Panc1 (cell line): ENCODE results near the gene ZBTB48.

ENCODE experiments used
- POLR2AphosphoS5 ChIP-seq: IDR thresholded peaks from 2 replicates; pipeline ENCODE4 v1.6.1; 2012; ENCODE audit warnings: mild to moderate bottlenecking, low read depth, low read length, moderate library complexity
- SIN3A ChIP-seq: IDR thresholded peaks from 2 replicates; pipeline ENCODE4 v1.6.1; 2012; ENCODE audit warnings: low read depth, mild to moderate bottlenecking, low read length, moderate library complexity, borderline replicate concordance; ENCODE audit not compliant: insufficient read depth
- TF ChIP-seq, protein P1 (sequence below): fragments of 450-650 bp; IDR thresholded peaks from 2 replicates; pipeline ENCODE4 v1.5.1; 2017; ENCODE audit warnings: mild to moderate bottlenecking
- TF ChIP-seq, protein P2 (sequence below), 2 experiments: IDR thresholded peaks; 2 replicates each; pipeline ENCODE4 v1.6.1; 2011 to 2012; ENCODE audit warnings: low read depth in 2 of 2, control low read depth in 1 of 2, low read length in 1 of 2, mild to moderate bottlenecking in 1 of 2, moderate library complexity in 1 of 2; ENCODE audit not compliant: insufficient read depth in 1 of 2

DNA sequence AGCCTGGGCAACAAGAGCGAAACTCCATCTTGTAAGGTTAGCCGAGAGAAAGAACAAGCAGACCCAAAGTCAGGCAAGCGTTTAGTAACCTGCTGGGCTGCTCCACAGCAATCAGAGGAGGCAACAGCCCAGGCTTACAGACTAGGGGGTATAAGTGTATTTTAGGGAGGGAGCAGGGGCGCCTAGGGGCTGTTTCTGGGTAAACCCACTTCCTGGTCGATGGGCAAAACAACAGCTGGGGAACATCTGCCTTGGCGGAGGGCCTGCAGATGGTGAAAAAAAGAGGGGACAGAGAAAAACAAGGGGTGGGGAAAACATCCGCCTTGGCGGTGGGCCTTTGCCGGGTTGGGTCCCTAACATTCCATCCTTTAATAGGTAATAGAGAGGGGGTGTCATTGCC, 19.5 kb upstream of the ZBTB48 start:
- TF ChIP-seq, protein P1, sequence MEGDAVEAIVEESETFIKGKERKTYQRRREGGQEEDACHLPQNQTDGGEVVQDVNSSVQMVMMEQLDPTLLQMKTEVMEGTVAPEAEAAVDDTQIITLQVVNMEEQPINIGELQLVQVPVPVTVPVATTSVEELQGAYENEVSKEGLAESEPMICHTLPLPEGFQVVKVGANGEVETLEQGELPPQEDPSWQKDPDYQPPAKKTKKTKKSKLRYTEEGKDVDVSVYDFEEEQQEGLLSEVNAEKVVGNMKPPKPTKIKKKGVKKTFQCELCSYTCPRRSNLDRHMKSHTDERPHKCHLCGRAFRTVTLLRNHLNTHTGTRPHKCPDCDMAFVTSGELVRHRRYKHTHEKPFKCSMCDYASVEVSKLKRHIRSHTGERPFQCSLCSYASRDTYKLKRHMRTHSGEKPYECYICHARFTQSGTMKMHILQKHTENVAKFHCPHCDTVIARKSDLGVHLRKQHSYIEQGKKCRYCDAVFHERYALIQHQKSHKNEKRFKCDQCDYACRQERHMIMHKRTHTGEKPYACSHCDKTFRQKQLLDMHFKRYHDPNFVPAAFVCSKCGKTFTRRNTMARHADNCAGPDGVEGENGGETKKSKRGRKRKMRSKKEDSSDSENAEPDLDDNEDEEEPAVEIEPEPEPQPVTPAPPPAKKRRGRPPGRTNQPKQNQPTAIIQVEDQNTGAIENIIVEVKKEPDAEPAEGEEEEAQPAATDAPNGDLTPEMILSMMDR, result no peak
- TF ChIP-seq POLR2AphosphoS5, result no peak
- TF ChIP-seq SIN3A, result no peak
- TF ChIP-seq, protein P2, sequence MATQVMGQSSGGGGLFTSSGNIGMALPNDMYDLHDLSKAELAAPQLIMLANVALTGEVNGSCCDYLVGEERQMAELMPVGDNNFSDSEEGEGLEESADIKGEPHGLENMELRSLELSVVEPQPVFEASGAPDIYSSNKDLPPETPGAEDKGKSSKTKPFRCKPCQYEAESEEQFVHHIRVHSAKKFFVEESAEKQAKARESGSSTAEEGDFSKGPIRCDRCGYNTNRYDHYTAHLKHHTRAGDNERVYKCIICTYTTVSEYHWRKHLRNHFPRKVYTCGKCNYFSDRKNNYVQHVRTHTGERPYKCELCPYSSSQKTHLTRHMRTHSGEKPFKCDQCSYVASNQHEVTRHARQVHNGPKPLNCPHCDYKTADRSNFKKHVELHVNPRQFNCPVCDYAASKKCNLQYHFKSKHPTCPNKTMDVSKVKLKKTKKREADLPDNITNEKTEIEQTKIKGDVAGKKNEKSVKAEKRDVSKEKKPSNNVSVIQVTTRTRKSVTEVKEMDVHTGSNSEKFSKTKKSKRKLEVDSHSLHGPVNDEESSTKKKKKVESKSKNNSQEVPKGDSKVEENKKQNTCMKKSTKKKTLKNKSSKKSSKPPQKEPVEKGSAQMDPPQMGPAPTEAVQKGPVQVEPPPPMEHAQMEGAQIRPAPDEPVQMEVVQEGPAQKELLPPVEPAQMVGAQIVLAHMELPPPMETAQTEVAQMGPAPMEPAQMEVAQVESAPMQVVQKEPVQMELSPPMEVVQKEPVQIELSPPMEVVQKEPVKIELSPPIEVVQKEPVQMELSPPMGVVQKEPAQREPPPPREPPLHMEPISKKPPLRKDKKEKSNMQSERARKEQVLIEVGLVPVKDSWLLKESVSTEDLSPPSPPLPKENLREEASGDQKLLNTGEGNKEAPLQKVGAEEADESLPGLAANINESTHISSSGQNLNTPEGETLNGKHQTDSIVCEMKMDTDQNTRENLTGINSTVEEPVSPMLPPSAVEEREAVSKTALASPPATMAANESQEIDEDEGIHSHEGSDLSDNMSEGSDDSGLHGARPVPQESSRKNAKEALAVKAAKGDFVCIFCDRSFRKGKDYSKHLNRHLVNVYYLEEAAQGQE (IDR thresholded peaks at IDR 0.05; ENCODE audit: insufficient read depth in 1 of 2, low read depth in 2 of 2, low read length in 1 of 2), result no peak
